ENCODE data around the gene TCF4. TPM values are rescaled to one million over a fixed set of nuclear protein-coding genes. Genes with fewer than 3 reads are reported as not detected.

TCF4 gene
- total RNA-seq, 1 experiment from 2014 or later, result 55.8 TPM

DNA sequence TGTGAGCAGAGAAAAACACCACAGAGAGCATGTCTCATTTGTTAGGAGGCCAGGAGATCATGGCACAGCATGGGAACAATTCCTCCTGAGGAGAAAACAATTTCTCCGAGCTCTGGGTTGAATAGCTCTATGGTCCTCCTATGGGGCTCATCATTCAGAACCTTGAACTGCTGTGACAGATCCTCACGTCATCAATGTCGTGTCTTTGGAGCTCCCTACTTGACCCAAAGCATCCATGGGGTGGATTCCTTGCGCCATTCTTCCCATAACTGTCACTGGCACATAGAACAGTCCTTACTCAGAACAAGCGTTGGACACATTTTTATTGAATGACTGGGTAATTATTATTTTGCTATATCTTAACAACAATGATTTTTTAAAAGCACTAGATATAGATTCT lies 15.8 kb upstream of the TCF4 start:
- H3K9me3 ChIP-seq (replicated peaks), result no peaks in the 10 kb centered on the region

DNA sequence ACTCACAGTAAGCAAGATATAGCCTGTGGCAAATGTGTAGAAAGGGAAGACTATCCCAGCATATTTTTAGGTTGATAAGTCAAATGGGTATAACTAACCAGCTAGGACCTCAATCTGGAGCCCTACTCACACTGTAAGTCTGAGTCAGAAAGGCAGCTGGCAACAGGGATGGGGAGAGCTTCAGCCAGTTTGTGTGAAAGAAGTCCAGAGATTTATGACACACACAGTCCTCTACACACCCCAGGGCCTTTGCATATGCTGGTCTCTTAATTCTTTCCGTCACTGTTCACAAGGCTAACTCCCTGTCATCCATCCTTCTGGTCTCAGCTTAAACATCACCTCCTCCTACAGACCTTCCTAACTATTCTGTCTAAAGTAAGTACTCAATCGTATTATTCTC lies 5.9 kb upstream of the TCF4 start:
- Histone ChIP-seq H3K36me3 (no peaks in the 10 kb centered on the region), H3K4me1 (replicated peaks) (peaks cover 5% of the 10 kb centered on the region), H3K27me3 (replicated peaks) (no peaks in the 10 kb centered on the region), H3K4me3 (no peak overlapping the region), H3K27ac (no peak overlapping the region), H3K9me3 (replicated peaks) (no peaks in the 10 kb centered on the region)
- no peak for DNase-seq (ENCODE audit: low read depth in 1 of 2, low spot score in 2 of 2)

More for the DNA sequence above, 15.8 kb upstream of the TCF4 start:
- no peaks in the 10 kb centered on the region for H3K36me3 ChIP-seq
- no peaks in the 10 kb centered on the region for H3K4me1 ChIP-seq (replicated peaks)
- no peak overlapping the region for H3K4me3 ChIP-seq
- no peak for DNase-seq (ENCODE audit: low read depth in 1 of 2, low spot score in 2 of 2)
- no peaks in the 10 kb centered on the region for H3K27me3 ChIP-seq (replicated peaks)
- H3K27ac ChIP-seq, result no peak overlapping the region

DNA sequence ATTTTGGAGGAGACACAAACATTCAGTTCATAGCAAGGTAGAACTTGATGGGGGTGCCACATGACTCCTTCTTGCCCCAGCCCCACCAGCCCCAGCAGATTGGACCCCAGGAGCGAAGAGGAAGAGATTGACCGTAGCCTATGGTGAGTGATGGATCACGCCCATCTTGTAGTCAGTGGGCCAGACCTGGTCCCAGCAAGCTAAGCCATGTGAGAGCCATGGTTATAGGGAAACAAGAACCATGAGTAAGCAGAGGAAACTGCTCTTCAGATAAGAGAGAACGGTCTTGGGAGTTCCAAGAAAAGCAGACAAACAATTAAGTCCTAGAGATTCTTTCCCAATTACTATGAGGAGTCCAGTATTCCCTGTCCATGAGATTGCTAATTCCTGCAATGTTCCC lies 4.6 kb upstream of the TCF4 start:
- peaks cover 5% of the 10 kb centered on the region for H3K4me1 ChIP-seq (replicated peaks)
- H3K36me3 ChIP-seq, result no peaks in the 10 kb centered on the region
- no peak overlapping the region for H3K4me3 ChIP-seq
- H3K27ac ChIP-seq, result no peak overlapping the region
- no peaks in the 10 kb centered on the region for H3K27me3 ChIP-seq (replicated peaks)
- H3K9me3 ChIP-seq (replicated peaks), result no peaks in the 10 kb centered on the region
- no peak for DNase-seq (ENCODE audit: low read depth in 1 of 2, low spot score in 2 of 2)

DNA sequence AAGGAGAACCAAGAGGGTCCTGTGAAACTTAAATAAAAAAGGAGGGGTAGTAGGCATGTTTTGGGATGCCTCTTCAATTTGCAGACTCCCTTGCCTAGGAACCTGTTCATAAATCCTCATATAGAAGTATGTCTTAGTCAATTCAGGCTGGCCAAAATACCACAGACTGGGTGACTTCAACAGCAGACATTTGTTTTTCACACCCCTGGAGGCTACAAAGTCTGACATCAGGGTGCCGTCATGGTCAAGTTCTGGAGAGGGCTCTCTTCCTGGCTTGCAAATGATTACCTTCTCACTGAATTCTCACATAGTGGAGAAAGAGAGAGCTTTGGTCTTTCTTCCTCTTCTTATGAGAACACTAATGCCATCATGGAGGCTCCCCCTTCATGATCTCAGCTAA lies 4.1 kb upstream of the TCF4 start:
- H3K4me1 ChIP-seq (replicated peaks), result peaks cover 5% of the 10 kb centered on the region
- no peaks in the 10 kb centered on the region for H3K27me3 ChIP-seq (replicated peaks)
- no peak for DNase-seq (ENCODE audit: low read depth in 1 of 2, low spot score in 2 of 2)
- no peaks in the 10 kb centered on the region for H3K9me3 ChIP-seq (replicated peaks)
- H3K36me3 ChIP-seq, result no peaks in the 10 kb centered on the region
- H3K27ac ChIP-seq, result no peak overlapping the region
- H3K4me3 ChIP-seq, result no peak overlapping the region

DNA sequence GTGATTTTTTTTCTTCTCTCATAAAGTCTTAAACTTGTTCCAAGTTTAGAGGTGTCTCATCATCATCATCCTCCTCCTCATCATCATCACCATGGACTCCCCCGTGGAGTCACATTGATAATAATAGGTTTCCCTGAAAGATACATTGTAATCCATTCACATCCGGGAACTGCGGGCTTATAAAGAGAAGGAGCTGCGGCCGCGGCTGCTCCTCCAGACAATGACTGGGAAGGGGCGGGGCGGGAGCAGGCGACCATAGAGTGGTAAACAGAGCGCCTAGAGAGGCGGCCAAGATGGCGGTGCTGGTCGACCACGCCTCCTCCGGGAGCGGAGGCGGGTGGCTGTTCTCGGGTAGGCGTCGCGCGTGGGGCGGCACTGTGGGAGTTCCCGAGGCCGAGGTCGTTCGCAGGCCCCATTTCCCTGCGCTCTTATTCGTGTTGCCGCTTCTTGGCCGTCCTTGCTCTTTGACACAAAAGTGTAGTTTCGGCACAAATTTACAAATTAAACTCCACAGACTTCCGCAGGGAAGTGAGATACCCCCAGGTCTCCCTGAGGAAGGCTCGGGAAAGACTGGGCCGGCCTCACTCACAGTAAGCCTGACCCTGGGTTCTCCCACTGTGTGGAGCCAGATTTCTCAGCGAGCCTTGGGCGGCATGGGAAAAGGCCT lies 1.8 kb upstream of the TCF4 start:
- Histone ChIP-seq H3K36me3 (peaks cover 14% of the 10 kb centered on the region), H3K27me3 (replicated peaks) (no peaks in the 10 kb centered on the region), H3K4me1 (replicated peaks) (peaks cover 23% of the 10 kb centered on the region), H3K9me3 (replicated peaks) (no peaks in the 10 kb centered on the region), H3K4me3 (peak overlapping the region; percentile 52), H3K27ac (peak overlapping the region; percentile 69)
- peak; percentile 96 to 97 for DNase-seq (ENCODE audit: low read depth in 1 of 2, low spot score in 2 of 2)

DNA sequence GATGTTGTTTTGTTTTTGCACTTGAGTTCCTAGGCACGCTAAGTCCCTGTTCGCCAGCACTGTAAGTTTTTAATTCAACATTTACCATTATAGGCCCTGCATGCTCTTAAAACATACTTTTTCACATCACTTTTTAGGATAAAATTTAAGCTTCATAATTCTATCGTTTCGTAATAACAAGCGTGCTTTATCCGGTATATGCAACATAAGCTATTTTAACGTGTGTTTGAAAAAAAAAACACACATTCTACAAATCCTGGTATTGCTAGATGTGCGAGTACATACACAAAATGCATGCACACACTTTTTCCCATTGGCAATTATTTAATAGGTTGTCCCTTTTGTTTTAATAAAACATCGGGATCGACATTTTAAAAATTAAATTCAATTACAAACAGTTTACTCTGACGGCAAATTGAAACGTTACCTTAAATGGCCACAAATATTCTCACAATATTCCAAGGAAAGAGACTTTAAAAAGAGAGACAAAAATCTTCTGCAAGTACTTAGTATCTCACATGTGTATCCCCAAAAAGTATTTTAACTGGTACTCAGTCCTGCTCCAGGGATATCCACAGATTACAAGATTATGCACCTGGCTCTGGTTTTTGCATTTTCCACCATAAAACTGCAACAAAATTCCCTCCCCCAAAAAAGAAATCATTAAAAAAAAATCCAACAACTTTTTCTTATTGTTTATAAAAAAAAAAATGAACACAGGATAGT lies 1.0 kb upstream of the TCF4 start:
- no peaks in the 10 kb centered on the region for H3K9me3 ChIP-seq (replicated peaks)
- H3K4me1 ChIP-seq (replicated peaks), result peaks cover 23% of the 10 kb centered on the region
- H3K27me3 ChIP-seq (replicated peaks), result no peaks in the 10 kb centered on the region
- H3K36me3 ChIP-seq, result peaks cover 14% of the 10 kb centered on the region
- peak overlapping the region; percentile 69 for H3K27ac ChIP-seq
- DNase-seq (ENCODE audit: low read depth in 1 of 2, low spot score in 2 of 2), result no peak
- H3K4me3 ChIP-seq, result peak overlapping the region; percentile 52

DNA sequence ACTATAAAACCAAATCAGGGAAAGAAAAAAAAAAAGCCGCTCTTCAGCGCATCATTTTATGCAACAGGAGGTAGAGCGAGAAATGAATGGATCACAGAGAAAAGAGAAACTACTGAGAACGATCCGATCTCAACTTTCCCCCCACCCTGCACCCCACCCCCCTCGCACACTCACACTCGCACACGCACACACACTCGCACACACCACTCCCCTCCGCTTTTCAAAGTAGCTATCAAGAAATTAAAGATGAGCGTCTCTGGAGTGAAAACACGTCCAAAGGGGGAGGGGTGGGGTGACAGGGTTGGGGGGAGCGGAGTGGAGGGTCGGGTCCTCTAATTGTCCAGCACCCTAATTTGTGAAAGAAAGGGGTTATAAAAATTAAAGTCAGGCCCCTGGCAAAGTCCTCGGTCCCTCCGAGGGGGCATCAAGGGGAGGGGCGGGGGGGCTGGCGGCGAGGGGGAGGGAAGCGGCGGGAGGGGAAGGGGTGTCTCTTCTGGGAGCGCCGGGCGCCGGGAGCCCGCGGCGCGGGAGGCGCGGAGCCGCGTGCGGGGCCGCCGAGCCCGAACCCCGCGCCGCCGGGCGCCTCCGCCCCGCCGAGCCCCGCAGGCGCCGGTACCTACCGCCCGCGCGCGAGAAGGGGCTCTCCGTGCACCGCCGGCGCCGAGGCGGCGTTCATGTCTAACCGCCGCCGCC lies 428 bp downstream of the TCF4 start:
- Histone ChIP-seq H3K9me3 (replicated peaks) (no peaks in the 10 kb centered on the region), H3K27me3 (replicated peaks) (no peaks in the 10 kb centered on the region), H3K4me3 (peak overlapping the region; percentile 52), H3K4me1 (replicated peaks) (peaks cover 23% of the 10 kb centered on the region), H3K27ac (peak overlapping the region; percentile 69), H3K36me3 (peaks cover 18% of the 10 kb centered on the region)
- peak in 1 of 2 experiments; percentile 42 for DNase-seq (ENCODE audit: low read depth in 1 of 2, low spot score in 2 of 2)

DNA sequence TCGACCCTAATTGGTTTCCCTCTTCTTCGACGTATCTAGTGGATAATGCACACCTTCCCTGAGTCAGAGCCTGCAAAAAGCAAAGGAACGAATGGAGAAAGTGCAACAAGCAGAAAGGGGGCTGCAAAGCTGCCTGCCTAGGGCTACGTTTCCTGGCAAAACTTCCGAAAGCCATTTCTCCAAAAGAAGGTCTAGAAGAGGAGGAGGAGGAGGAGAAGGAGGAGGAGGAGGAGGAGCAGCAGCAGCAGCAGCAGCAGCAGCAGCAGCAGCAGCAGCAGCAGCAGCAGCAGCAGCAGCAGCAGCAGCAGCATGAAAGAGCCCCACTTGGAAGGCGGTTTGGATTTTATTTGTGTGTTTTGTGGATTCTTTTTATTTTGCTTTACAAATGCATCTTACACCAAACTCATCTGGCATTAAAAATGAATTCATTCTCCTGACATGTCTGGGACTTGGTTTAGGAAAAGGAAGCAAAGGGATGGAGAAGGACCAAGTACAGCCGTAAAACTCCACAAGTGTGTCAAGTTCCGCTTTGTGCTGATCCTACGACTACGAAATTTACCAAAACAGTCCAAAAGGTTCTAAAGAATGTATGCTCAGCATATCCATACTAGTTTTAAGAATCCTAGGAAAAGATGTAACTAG lies 2.0 kb downstream of the TCF4 start:
- no peaks in the 10 kb centered on the region for H3K9me3 ChIP-seq (replicated peaks)
- peaks cover 23% of the 10 kb centered on the region for H3K4me1 ChIP-seq (replicated peaks)
- peak overlapping the region; percentile 52 for H3K4me3 ChIP-seq
- peak overlapping the region; percentile 45 for H3K27ac ChIP-seq
- peak in 1 of 2 experiments; percentile 42 for DNase-seq (ENCODE audit: low read depth in 1 of 2, low spot score in 2 of 2)
- H3K36me3 ChIP-seq, result peaks cover 18% of the 10 kb centered on the region
- no peaks in the 10 kb centered on the region for H3K27me3 ChIP-seq (replicated peaks)

DNA sequence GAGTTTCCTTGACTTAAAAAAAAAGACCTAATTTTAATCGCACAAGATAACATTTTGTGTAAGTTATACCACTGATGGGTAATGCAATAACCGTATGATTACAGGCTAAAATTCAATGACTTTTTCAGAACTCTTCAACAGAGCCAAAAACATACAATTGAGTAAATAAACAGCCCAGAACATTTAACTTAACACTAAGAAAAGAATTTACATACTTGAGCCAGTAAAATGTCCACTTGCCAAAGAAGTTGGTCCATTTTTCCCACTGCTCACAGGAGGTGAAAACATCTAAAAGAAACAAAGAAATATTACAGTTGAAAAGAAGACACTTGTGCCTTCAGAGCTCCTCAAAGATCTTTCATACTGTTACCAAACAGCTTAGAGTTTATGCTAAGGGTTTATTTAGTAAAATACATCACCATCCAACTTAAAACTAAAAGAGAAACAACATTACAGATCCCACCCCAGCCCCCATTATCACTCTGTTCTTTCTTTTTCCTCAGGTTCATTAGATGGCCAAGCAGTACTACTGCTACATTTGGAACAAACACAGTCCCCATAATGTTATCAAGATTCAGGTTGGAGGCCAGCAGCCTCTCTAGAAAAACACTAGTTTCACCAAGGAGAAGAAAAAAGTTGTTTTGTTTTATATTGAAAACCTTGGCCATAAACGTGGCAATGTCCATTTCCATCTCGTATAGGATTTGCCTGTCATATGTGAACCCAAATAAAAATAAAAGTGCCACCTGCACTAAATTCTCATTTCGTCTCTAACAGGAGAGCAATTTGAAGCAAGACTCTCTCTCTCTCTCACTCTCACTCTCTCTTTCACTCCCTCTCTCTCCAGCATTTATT lies 2.7 kb downstream of the TCF4 start:
- Histone ChIP-seq H3K27ac (no peak overlapping the region), H3K36me3 (peaks cover 26% of the 10 kb centered on the region)
- peak in 1 of 2 experiments; percentile 14 for DNase-seq (ENCODE audit: low read depth in 1 of 2, low spot score in 2 of 2)

DNA sequence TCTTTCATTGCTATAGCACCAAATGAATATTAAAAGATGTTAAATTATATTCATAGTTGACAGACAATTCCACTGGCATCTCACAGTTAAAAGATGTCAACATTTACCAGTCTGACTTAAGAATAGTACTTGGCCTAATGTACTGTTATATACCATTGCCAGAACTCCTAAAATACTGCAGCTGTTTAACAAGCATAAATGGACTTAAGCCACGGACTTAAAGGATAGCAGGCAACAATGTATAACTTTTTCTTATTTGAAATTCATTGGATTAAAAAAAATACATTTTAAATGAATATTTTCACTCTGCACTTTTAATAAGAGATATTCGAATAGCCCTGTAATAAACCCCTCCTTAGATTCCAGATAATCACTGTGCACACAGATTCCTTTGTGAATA lies 3.8 kb downstream of the TCF4 start:
- Histone ChIP-seq H3K27me3 (replicated peaks) (no peaks in the 10 kb centered on the region), H3K4me1 (replicated peaks) (peaks cover 18% of the 10 kb centered on the region), H3K27ac (no peak overlapping the region), H3K9me3 (replicated peaks) (no peaks in the 10 kb centered on the region), H3K4me3 (no peak overlapping the region), H3K36me3 (peaks cover 26% of the 10 kb centered on the region)
- no peak for DNase-seq (ENCODE audit: low read depth in 1 of 2, low spot score in 2 of 2)

More for the DNA sequence above, 2.7 kb downstream of the TCF4 start:
- Histone ChIP-seq H3K4me1 (replicated peaks) (peaks cover 23% of the 10 kb centered on the region), H3K9me3 (replicated peaks) (no peaks in the 10 kb centered on the region), H3K27me3 (replicated peaks) (no peaks in the 10 kb centered on the region), H3K4me3 (peak overlapping the region; percentile 52)

DNA sequence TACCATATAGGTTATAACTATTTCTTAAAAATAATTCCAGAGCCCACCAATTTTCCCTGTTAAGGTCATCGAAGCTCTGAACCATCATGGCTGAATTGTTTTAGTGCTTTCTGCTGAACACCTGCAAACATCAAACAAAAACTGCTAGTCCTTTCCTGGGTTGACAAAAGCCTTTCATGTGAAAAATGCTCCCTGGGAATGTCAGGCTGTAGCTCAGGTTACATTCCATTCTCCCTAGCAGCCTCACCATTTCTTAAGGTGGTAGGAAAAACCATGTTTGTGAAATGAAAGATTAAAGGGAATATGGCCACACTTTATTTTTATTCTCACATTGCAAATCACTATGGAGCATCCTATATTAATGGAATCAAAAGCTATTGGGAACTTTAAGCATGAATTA lies 5.7 kb downstream of the TCF4 start:
- peaks cover 26% of the 10 kb centered on the region for H3K36me3 ChIP-seq
- H3K27ac ChIP-seq, result no peak overlapping the region
- no peaks in the 10 kb centered on the region for H3K27me3 ChIP-seq (replicated peaks)
- peaks cover 18% of the 10 kb centered on the region for H3K4me1 ChIP-seq (replicated peaks)
- DNase-seq (ENCODE audit: low read depth in 1 of 2, low spot score in 2 of 2), result no peak
- H3K9me3 ChIP-seq (replicated peaks), result no peaks in the 10 kb centered on the region
- H3K4me3 ChIP-seq, result no peak overlapping the region

DNA sequence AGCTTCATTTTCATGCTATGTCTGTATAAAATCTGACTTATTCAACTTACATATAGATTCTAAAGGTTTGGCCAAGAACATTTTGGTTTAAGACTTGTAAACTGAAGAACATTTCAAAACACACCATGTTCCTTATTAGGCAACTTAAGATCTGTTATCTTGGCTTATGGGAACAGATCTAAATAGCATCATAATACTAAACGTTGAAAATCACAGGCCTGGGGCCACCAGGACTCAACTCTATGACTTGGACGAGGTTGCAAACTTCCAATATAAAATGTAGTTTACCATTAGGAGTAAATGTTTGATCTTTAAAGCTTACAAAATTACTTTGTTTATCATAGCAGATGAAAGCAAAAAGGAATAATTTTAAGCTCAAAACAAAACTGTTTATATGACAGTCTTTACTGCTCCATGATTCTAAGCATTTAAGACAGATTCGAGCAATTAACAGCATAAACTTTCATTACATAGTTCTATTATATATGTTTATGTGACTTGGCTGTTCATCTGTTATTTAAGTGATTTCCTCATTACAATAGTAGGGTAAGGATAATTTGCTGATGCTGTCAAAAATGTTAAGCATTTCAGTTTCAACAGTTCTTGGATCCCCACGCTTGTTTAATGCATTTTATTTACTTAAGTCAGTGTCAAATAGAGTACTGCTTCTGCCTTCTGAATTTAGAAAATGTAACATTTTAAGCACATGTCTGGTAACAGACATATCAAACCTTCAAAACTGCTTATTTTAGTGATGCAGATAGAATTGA lies 8.3 kb downstream of the TCF4 start:
- no peak overlapping the region for H3K27ac ChIP-seq
- H3K4me1 ChIP-seq (replicated peaks), result no peaks in the 10 kb centered on the region
- peaks cover 15% of the 10 kb centered on the region for H3K36me3 ChIP-seq
- H3K4me3 ChIP-seq, result no peak overlapping the region
- no peaks in the 10 kb centered on the region for H3K9me3 ChIP-seq (replicated peaks)
- no peak for DNase-seq (ENCODE audit: low read depth in 1 of 2, low spot score in 2 of 2)
- H3K27me3 ChIP-seq (replicated peaks), result no peaks in the 10 kb centered on the region
